HCT116 (cell line): Measurements from ENCODE around the gene NANOS2.

Source experiments
- CBX3 ChIP-seq: IDR thresholded peaks from 2 replicates; pipeline ENCODE4 v1.6.1; 2012; ENCODE audit warnings: low read depth
- EZH2 ChIP-seq: fragments of 200-600 bp; sonication (generic); IDR thresholded peaks from 2 replicates; pipeline ENCODE4 v1.6.1; 2017; ENCODE audit warnings: antibody characterized with exemption, mixed run types
- EZH2phosphoT487 ChIP-seq: fragments of 200-600 bp; IDR thresholded peaks from 2 replicates; pipeline ENCODE4 v1.6.1; 2018; ENCODE audit warnings: antibody characterized with exemption, borderline replicate concordance
- JUND ChIP-seq: IDR thresholded peaks from 2 replicates; pipeline ENCODE4 v1.6.1; 2012
- POLR2A ChIP-seq: IDR thresholded peaks from 2 replicates; pipeline ENCODE4 v1.7.0; 2011; ENCODE audit warnings: borderline replicate concordance; ENCODE audit not compliant: insufficient read depth, insufficient read length; ENCODE audit errors: extremely low read depth
- SIN3A ChIP-seq: IDR thresholded peaks from 2 replicates; pipeline ENCODE4 v1.6.1; 2012; ENCODE audit warnings: low read depth
- SP1 ChIP-seq: IDR thresholded peaks from 2 replicates; pipeline ENCODE4 v1.6.1; 2012; ENCODE audit warnings: low read depth
- TCF7L2 ChIP-seq: IDR thresholded peaks from 2 replicates; pipeline ENCODE4 v1.7.0; 2011; ENCODE audit warnings: borderline replicate concordance, inconsistent platforms; ENCODE audit not compliant: insufficient read depth, insufficient read length; ENCODE audit errors: extremely low read depth
- ZBTB33 ChIP-seq: IDR thresholded peaks from 2 replicates; pipeline ENCODE4 v1.6.1; 2011; ENCODE audit warnings: mild to moderate bottlenecking, low read length, moderate library complexity; ENCODE audit not compliant: insufficient replicate concordance; ENCODE audit errors: extremely low read depth
- ZNF274 ChIP-seq: fragments of 200-500 bp; sonication (Bioruptor generic); IDR thresholded peaks from 2 replicates; pipeline ENCODE4 v1.6.1; 2014; ENCODE audit warnings: mild to moderate bottlenecking, low read depth, low read length, inconsistent platforms
- TF ChIP-seq, protein P1 (sequence below), 3 experiments: fragments of 200-600 bp in 1 of 3; sonication (generic) in 1 of 3; IDR thresholded peaks in 2 of 3; conservative IDR thresholded peaks in 1 of 3; 2 replicates each; pipeline ENCODE4 v1.5.1; 2012 to 2017; ENCODE audit warnings: low read depth in 2 of 3, low read length in 2 of 3, antibody characterized with exemption in 1 of 3, borderline replicate concordance in 1 of 3, control low read depth in 1 of 3, mild to moderate bottlenecking in 1 of 3, mixed read lengths in 1 of 3, mixed run types in 1 of 3, moderate library complexity in 1 of 3; ENCODE audit not compliant: insufficient read depth in 1 of 3

- TF ChIP-seq POLR2A (no peak), TCF7L2 (no peak), SP1 (no peak), ZNF274 (no peak), CBX3 (no peak), EZH2 (no peak), EZH2phosphoT487 (no peak), JUND (no peak), ZBTB33 (no peak), SIN3A (no peak)
- TF ChIP-seq, protein P1, sequence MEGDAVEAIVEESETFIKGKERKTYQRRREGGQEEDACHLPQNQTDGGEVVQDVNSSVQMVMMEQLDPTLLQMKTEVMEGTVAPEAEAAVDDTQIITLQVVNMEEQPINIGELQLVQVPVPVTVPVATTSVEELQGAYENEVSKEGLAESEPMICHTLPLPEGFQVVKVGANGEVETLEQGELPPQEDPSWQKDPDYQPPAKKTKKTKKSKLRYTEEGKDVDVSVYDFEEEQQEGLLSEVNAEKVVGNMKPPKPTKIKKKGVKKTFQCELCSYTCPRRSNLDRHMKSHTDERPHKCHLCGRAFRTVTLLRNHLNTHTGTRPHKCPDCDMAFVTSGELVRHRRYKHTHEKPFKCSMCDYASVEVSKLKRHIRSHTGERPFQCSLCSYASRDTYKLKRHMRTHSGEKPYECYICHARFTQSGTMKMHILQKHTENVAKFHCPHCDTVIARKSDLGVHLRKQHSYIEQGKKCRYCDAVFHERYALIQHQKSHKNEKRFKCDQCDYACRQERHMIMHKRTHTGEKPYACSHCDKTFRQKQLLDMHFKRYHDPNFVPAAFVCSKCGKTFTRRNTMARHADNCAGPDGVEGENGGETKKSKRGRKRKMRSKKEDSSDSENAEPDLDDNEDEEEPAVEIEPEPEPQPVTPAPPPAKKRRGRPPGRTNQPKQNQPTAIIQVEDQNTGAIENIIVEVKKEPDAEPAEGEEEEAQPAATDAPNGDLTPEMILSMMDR (IDR thresholded peaks at IDR 0.05 in 2 of 3, conservative IDR thresholded peaks at IDR 0.05 in 1 of 3; ENCODE audit: borderline replicate concordance in 1 of 3, insufficient read depth in 1 of 3, low read depth in 2 of 3, low read length in 2 of 3), result no peak
Observed at GRCh38 chr19:45883881-45884681, 30.5 kb downstream of the NANOS2 start.
